SK-N-SH (cell line): ENCODE results near the gene ZNF561. TPM values are rescaled to one million over a fixed set of nuclear protein-coding genes. Genes with fewer than 3 reads are reported as not detected.

Source experiments
- CTCF ChIA-PET: fragments of 300-600, 350-600 bp; formaldehyde crosslinking; extraction: SDS; loops from one replicate; lab custom pipeline; 2021; lab: Yijun Ruan, JAX
- POLR2A ChIA-PET: fragments of 350-600 bp; sonication (Branson Sonifier 250); formaldehyde crosslinking; extraction: SDS; loops from one replicate; lab custom pipeline; 2020; ENCODE audit warnings: antibody characterized with exemption, inconsistent platforms; lab: Yijun Ruan, JAX
- DNase-seq: peaks from one replicate; pipeline ENCODE4 v3.0.0; 2012
- H2AFZ ChIP-seq: fragments of 200-600 bp; sonication (generic); 2 replicates; pipeline ENCODE4 v1.8.1; 2016; ENCODE audit warnings: antibody characterized with exemption, mild to moderate bottlenecking, low read depth
- H3F3A ChIP-seq: fragments of 200-600 bp; sonication (generic); replicated peaks from 2 replicates; pipeline ENCODE3; 2016; ENCODE audit warnings: antibody characterized with exemption, mild to moderate bottlenecking; ENCODE audit not compliant: insufficient read depth
- H3K27ac ChIP-seq, 2 experiments: fragments of 200-500 bp in 1 of 2; fragments of 200-600 bp in 1 of 2; sonication (Bioruptor generic) in 1 of 2; sonication (generic), shearing (Covaris generic) in 1 of 2; 2 replicates each; pipeline versions ENCODE4 v1.5.1 to v1.6.1; 2014 to 2016; ENCODE audit warnings: low read depth in 2 of 2, inconsistent platforms in 1 of 2, low read length in 1 of 2, mild to moderate bottlenecking in 1 of 2, mixed read lengths in 1 of 2
- H3K27me3 ChIP-seq: fragments of 200-600 bp; sonication (generic), shearing (Covaris generic); 2 replicates; pipeline ENCODE4 v1.6.1; 2016; ENCODE audit warnings: mixed run types; ENCODE audit not compliant: insufficient read depth
- H3K36me3 ChIP-seq, 2 experiments: fragments of 200-500 bp in 1 of 2; fragments of 200-600 bp in 1 of 2; sonication (Bioruptor generic) in 1 of 2; sonication (generic) in 1 of 2; replicated peaks in 1 of 2; 2 replicates each; pipeline versions ENCODE3 to v1.5.1; 2014 to 2016; ENCODE audit warnings: low read length in 1 of 2, mild to moderate bottlenecking in 1 of 2; ENCODE audit not compliant: insufficient read depth in 2 of 2, control insufficient read depth in 1 of 2
- H3K4me1 ChIP-seq, 2 experiments: fragments of 200-500 bp in 1 of 2; fragments of 200-600 bp in 1 of 2; sonication (Bioruptor generic) in 1 of 2; sonication (generic), shearing (Covaris generic) in 1 of 2; 2 replicates each; pipeline versions ENCODE4 v1.5.1 to v1.6.1; 2014 to 2016; ENCODE audit warnings: low read depth in 1 of 2, low read length in 1 of 2, mixed run types in 1 of 2; ENCODE audit not compliant: insufficient read depth in 2 of 2, control insufficient read depth in 1 of 2
- H3K4me2 ChIP-seq: fragments of 200-600 bp; sonication (generic), shearing (Covaris generic); 2 replicates; pipeline ENCODE4 v1.6.1; 2017; ENCODE audit warnings: mixed run types
- H3K4me3 ChIP-seq, 2 experiments: fragments of 200-500 bp in 1 of 2; fragments of 200-600 bp in 1 of 2; sonication (Bioruptor generic) in 1 of 2; sonication (generic), shearing (Covaris generic) in 1 of 2; 2 replicates each; pipeline versions ENCODE4 v1.5.1 to v1.8.1; 2014 to 2016; ENCODE audit warnings: low read depth in 2 of 2, inconsistent platforms in 1 of 2, low read length in 1 of 2, mild to moderate bottlenecking in 1 of 2, mixed read lengths in 1 of 2, moderate library complexity in 1 of 2
- H3K79me2 ChIP-seq: fragments of 200-600 bp; sonication (generic); 2 replicates; pipeline ENCODE4 v1.8.1; 2017; ENCODE audit warnings: mild to moderate bottlenecking; ENCODE audit not compliant: insufficient read depth
- H3K9ac ChIP-seq: fragments of 200-600 bp; sonication (generic); 2 replicates; pipeline ENCODE4 v1.6.1; 2017; ENCODE audit warnings: mixed run types
- H3K9me2 ChIP-seq: fragments of 200-600 bp; sonication (generic); 2 replicates; pipeline ENCODE4 v1.6.1; 2017; ENCODE audit warnings: mixed run types
- H3K9me3 ChIP-seq: fragments of 200-600 bp; sonication (generic); 2 replicates; pipeline ENCODE4 v1.6.1; 2017; ENCODE audit warnings: mixed run types, mild to moderate bottlenecking, moderate library complexity
- H4K20me1 ChIP-seq: fragments of 200-600 bp; sonication (generic); 2 replicates; pipeline ENCODE4 v1.6.1; 2017; ENCODE audit warnings: mild to moderate bottlenecking, mixed run types; ENCODE audit not compliant: insufficient read depth
- ELF1 ChIP-seq: IDR thresholded peaks from 2 replicates; pipeline ENCODE4 v1.4.0; 2012
- EZH2phosphoT487 ChIP-seq: fragments of 200-600 bp; sonication (generic); IDR thresholded peaks from 2 replicates; pipeline ENCODE4 v1.6.1; 2017; ENCODE audit warnings: low read depth, mixed run types, mild to moderate bottlenecking, antibody characterized with exemption, moderate library complexity, borderline replicate concordance
- FOXJ3 ChIP-seq: sonication (generic); formaldehyde crosslinking; IDR thresholded peaks from 2 replicates; pipeline ENCODE4 v1.5.1; 2020; ENCODE audit warnings: mild to moderate bottlenecking, missing genetic modification reagents
- GABPA ChIP-seq: IDR thresholded peaks from 2 replicates; pipeline ENCODE4 v1.4.0; 2012; ENCODE audit warnings: low read depth, mild to moderate bottlenecking
- GATA2 ChIP-seq: sonication (generic); formaldehyde crosslinking; IDR thresholded peaks from 2 replicates; pipeline ENCODE4 v1.5.0; 2020; ENCODE audit warnings: mild to moderate bottlenecking, missing genetic modification reagents
- MEF2A ChIP-seq: IDR thresholded peaks from 2 replicates; pipeline ENCODE4 v1.4.0; 2012; ENCODE audit warnings: low read depth, borderline replicate concordance
- MXI1 ChIP-seq: IDR thresholded peaks from 2 replicates; pipeline ENCODE4 v1.6.1; 2012; ENCODE audit warnings: mild to moderate bottlenecking, low read depth, low read length, improper control_type of control experiment
- PBX3 ChIP-seq: IDR thresholded peaks from 2 replicates; pipeline ENCODE4; 2012
- POLR2AphosphoS5 ChIP-seq: IDR thresholded peaks from 2 replicates; pipeline ENCODE4 v1.6.1; 2012; ENCODE audit warnings: low read depth, low read length
- RAD21 ChIP-seq: IDR thresholded peaks from 2 replicates; pipeline ENCODE4 v1.6.1; 2012; ENCODE audit warnings: mild to moderate bottlenecking, low read length
- REST ChIP-seq: IDR thresholded peaks from 2 replicates; pipeline ENCODE4 v1.6.1; 2012; ENCODE audit warnings: mild to moderate bottlenecking, low read depth, low read length, moderate library complexity
- RFX5 ChIP-seq: IDR thresholded peaks from 2 replicates; pipeline ENCODE4 v1.6.1; 2012; ENCODE audit warnings: mild to moderate bottlenecking, improper control_type of control experiment, low read length
- RXRA ChIP-seq: IDR thresholded peaks from 2 replicates; pipeline ENCODE4 v1.4.0; 2012; ENCODE audit warnings: low read depth, mild to moderate bottlenecking, borderline replicate concordance
- SIN3A ChIP-seq: IDR thresholded peaks from 2 replicates; pipeline ENCODE4 v1.6.1; 2012; ENCODE audit warnings: low read depth, mild to moderate bottlenecking, low read length, moderate library complexity, borderline replicate concordance
- TCF12 ChIP-seq: IDR thresholded peaks from 2 replicates; pipeline ENCODE4 v1.4.0; 2012
- USF1 ChIP-seq: IDR thresholded peaks from 2 replicates; pipeline ENCODE4 v1.4.0; 2012; ENCODE audit warnings: low read depth, borderline replicate concordance
- USF2 ChIP-seq: fragments of 150-350 bp; IDR thresholded peaks from 2 replicates; pipeline ENCODE4 v1.6.1; 2017; ENCODE audit warnings: antibody characterized with exemption, low read length, low read depth, borderline replicate concordance
- whole genome bisulfite sequencing: methylation state at CpG from one replicate; pipeline ENCODE4 v1.1.6; 2017; ENCODE audit warnings: low lambda C conversion rate; 5-methylcytosine and 5-hydroxymethylcytosine counted together
- polyA plus RNA-seq, 3 experiments: library from polyadenylated mRNA; depleted of rRNA; stranded (reverse); fragments of >200 nt; gene quantifications; 2 replicates each; pipeline ENCODE4 v1.2.3, GENCODE V29; 2012

Gene ZNF561
- polyA plus RNA-seq, 1 of the 3 experiments (the other 2 are of a cell fraction): 18.0 TPM

- ChIA-PET POLR2A (no interaction called here), CTCF (no interaction called here)
- no peak overlapping the region for H3K4me2 ChIP-seq
- peaks cover 12% of the 10 kb centered on the region for H3K9me3 ChIP-seq
- peaks cover 100% of the 10 kb centered on the region for H3K79me2 ChIP-seq
- no peaks in the 10 kb centered on the region for H3F3A ChIP-seq
- peaks cover 4% of the 10 kb centered on the region; the same call in 1 of the 2 replicates for H4K20me1 ChIP-seq
- no peak overlapping the region for H2AFZ ChIP-seq
- TF ChIP-seq PBX3: no peak
- TF ChIP-seq USF2: no peak
- H3K4me3 ChIP-seq: no peak overlapping the region
- H3K36me3 ChIP-seq: peaks cover 9 to 55% of the 10 kb centered on the region in 2 experiments
- H3K9me2 ChIP-seq: no peaks in the 10 kb centered on the region
- H3K9ac ChIP-seq: no peak overlapping the region
- no peak for DNase-seq
- no peaks in the 10 kb centered on the region for H3K27me3 ChIP-seq
- H3K27ac ChIP-seq: no peak overlapping the region
- 99% methylated on average over 3 of the region's 3 CpGs for WGBS
- no peaks in the 10 kb centered on the region for H3K4me1 ChIP-seq
Measured at GRCh38 chr19:9667898-9668297, 46.9 kb upstream of the ZNF561 start.

GRCh38 chr19:9658769-9659168, 37.7 kb upstream of the ZNF561 start:
- Histone ChIP-seq H4K20me1 (no peaks in the 10 kb centered on the region), H3K27me3 (no peaks in the 10 kb centered on the region), H3K36me3 (peaks cover 15 to 52% of the 10 kb centered on the region in 2 experiments), H3K9ac (no peak overlapping the region), H3F3A (no peaks in the 10 kb centered on the region), H3K4me3 (no peak overlapping the region), H2AFZ (no peak overlapping the region), H3K9me2 (no peaks in the 10 kb centered on the region), H3K27ac (no peak overlapping the region), H3K4me1 (no peaks in the 10 kb centered on the region), H3K79me2 (peaks cover 59% of the 10 kb centered on the region; the same call in 1 of the 2 replicates), H3K9me3 (no peaks in the 10 kb centered on the region), H3K4me2 (no peak overlapping the region)
- WGBS: 97% methylated on average over 2 of the region's 2 CpGs
- ChIA-PET POLR2A (no interaction called here), CTCF (interaction anchor here (1.2 kb wide), 1 partner anchor 33 kb away, joined by 3 read pairs; no protein-coding TSS in a partner anchor)
- DNase-seq: no peak
- TF ChIP-seq RAD21 (no peak), MXI1 (no peak), MEF2A (no peak), RXRA (no peak), PBX3 (no peak), EZH2phosphoT487 (no peak), GABPA (no peak), RFX5 (no peak), SIN3A (no peak), USF1 (no peak), ELF1 (no peak), GATA2 (CRISPR knock-in tag) (no peak), USF2 (no peak), TCF12 (no peak), FOXJ3 (no peak), REST (no peak), POLR2AphosphoS5 (no peak)
